HCT116 (cell line): Measurements from ENCODE around the gene TTF1.

Source experiments
- EGR1 ChIP-seq: IDR thresholded peaks from 2 replicates; pipeline ENCODE4 v1.6.1; 2012; ENCODE audit warnings: low read depth
- EZH2 ChIP-seq: fragments of 200-600 bp; sonication (generic); IDR thresholded peaks from 2 replicates; pipeline ENCODE4 v1.6.1; 2017; ENCODE audit warnings: antibody characterized with exemption, mixed run types
- JUND ChIP-seq: IDR thresholded peaks from 2 replicates; pipeline ENCODE4 v1.6.1; 2012
- POLR2A ChIP-seq: IDR thresholded peaks from 2 replicates; pipeline ENCODE4 v1.7.0; 2011; ENCODE audit warnings: borderline replicate concordance; ENCODE audit not compliant: insufficient read depth, insufficient read length; ENCODE audit errors: extremely low read depth
- POLR2AphosphoS5 ChIP-seq: IDR thresholded peaks from 2 replicates; pipeline ENCODE4 v1.6.1; 2011; ENCODE audit warnings: mild to moderate bottlenecking, low read depth, low read length, moderate library complexity
- RAD21 ChIP-seq: IDR thresholded peaks from 2 replicates; pipeline ENCODE4 v1.6.1; 2012; ENCODE audit warnings: low read depth, mild to moderate bottlenecking
- SIN3A ChIP-seq: IDR thresholded peaks from 2 replicates; pipeline ENCODE4 v1.6.1; 2012; ENCODE audit warnings: low read depth
- YY1 ChIP-seq: IDR thresholded peaks from 2 replicates; pipeline ENCODE4 v1.6.1; 2011; ENCODE audit warnings: low read length, low read depth, moderate library complexity, mild to moderate bottlenecking; ENCODE audit not compliant: insufficient replicate concordance; ENCODE audit errors: extremely low read depth
- TF ChIP-seq, protein P1 (sequence below), 3 experiments: fragments of 200-600 bp in 1 of 3; sonication (generic) in 1 of 3; IDR thresholded peaks in 2 of 3; conservative IDR thresholded peaks in 1 of 3; 2 replicates each; pipeline ENCODE4 v1.5.1; 2012 to 2017; ENCODE audit warnings: low read depth in 2 of 3, low read length in 2 of 3, antibody characterized with exemption in 1 of 3, borderline replicate concordance in 1 of 3, control low read depth in 1 of 3, mild to moderate bottlenecking in 1 of 3, mixed read lengths in 1 of 3, mixed run types in 1 of 3, moderate library complexity in 1 of 3; ENCODE audit not compliant: insufficient read depth in 1 of 3
- TF ChIP-seq, protein P2 (sequence below): IDR thresholded peaks from 2 replicates; pipeline ENCODE4 v1.6.1; 2012

DNA sequence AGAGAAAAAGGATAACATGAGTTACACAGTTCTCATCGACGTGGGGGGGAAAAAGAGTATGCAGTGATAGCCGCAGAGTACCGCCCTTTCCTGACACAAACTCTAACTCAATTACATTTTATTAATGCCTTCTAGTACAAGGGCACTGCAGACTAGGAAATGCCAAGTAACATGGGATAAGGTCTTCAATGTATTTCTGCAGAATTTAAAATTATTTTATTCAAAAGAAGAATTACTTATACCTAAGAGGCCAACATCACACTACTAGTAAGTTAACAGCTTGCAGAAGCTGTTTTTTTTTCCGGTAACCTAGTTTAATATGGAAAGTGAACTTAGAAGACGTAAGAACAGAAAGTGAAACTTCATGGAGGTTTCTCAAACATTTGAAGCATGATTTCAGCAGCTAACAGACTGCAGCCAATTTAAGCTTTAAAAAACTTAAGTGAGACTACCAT, 55.8 kb downstream of the TTF1 start:
- TF ChIP-seq, protein P1, sequence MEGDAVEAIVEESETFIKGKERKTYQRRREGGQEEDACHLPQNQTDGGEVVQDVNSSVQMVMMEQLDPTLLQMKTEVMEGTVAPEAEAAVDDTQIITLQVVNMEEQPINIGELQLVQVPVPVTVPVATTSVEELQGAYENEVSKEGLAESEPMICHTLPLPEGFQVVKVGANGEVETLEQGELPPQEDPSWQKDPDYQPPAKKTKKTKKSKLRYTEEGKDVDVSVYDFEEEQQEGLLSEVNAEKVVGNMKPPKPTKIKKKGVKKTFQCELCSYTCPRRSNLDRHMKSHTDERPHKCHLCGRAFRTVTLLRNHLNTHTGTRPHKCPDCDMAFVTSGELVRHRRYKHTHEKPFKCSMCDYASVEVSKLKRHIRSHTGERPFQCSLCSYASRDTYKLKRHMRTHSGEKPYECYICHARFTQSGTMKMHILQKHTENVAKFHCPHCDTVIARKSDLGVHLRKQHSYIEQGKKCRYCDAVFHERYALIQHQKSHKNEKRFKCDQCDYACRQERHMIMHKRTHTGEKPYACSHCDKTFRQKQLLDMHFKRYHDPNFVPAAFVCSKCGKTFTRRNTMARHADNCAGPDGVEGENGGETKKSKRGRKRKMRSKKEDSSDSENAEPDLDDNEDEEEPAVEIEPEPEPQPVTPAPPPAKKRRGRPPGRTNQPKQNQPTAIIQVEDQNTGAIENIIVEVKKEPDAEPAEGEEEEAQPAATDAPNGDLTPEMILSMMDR (IDR thresholded peaks at IDR 0.05 in 2 of 3, conservative IDR thresholded peaks at IDR 0.05 in 1 of 3; ENCODE audit: borderline replicate concordance in 1 of 3, insufficient read depth in 1 of 3, low read depth in 2 of 3, low read length in 2 of 3) = no peak
- TF ChIP-seq POLR2AphosphoS5 = no peak
- no peak for TF ChIP-seq POLR2A
- TF ChIP-seq SIN3A = no peak
- TF ChIP-seq JUND = no peak
- TF ChIP-seq YY1 = no peak
- TF ChIP-seq RAD21 = no peak
- no peak for TF ChIP-seq EZH2
- TF ChIP-seq EGR1 = no peak
- TF ChIP-seq, protein P2, sequence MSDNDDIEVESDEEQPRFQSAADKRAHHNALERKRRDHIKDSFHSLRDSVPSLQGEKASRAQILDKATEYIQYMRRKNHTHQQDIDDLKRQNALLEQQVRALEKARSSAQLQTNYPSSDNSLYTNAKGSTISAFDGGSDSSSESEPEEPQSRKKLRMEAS = no peak
